Measurements from ENCODE around the gene AJUBA. TPM values are rescaled to one million over a fixed set of nuclear protein-coding genes. Genes with fewer than 3 reads are reported as not detected.

The AJUBA gene
- 29.2 to 36.9 TPM (median 32.6 TPM) in 5 replicates for total RNA-seq (2022; extraction: Qiagen RNA extraction; ENCODE audit: low read depth)

GRCh38 chr14:22982477-22983245, at the start of gene AJUBA:
Gene AJUBA (minus strand): TSS chr14:22982551. CDS start chr14:22982266, 285 bp downstream.

GRCh38 chr14:23009939-23010726, 27.8 kb upstream of the AJUBA start, which contains the start of gene C14orf93:
Gene C14orf93 (minus strand): TSS chr14:23010143. CDS start chr14:22999023, 11,120 bp downstream.

GRCh38 chr14:22929104-22929960, 53.0 kb downstream of the AJUBA start, which contains the start of gene PRMT5:
Gene PRMT5 (minus strand): TSS chr14:22929376. CDS start chr14:22929361, 15 bp downstream.

Other genes with a start within 250 kb of the AJUBA start
- 143 to 168 TPM (median 161 TPM) in 5 replicates for gene OXA1L, start 215.9 kb downstream of the AJUBA start, total RNA-seq (2022; extraction: Qiagen RNA extraction; ENCODE audit: low read depth)
- gene SLC7A7, start 167.1 kb downstream of the AJUBA start, total RNA-seq (2022; extraction: Qiagen RNA extraction; ENCODE audit: low read depth): 18.5 to 20.1 TPM (median 18.8 TPM) in 5 replicates
- gene MRPL52, start 152.7 kb downstream of the AJUBA start, total RNA-seq (2022; extraction: Qiagen RNA extraction; ENCODE audit: low read depth): 141 to 243 TPM (median 196 TPM) in 5 replicates
- 0.45 to 0.86 TPM (median 0.57 TPM) in 5 replicates for gene MMP14, start 146.0 kb downstream of the AJUBA start, total RNA-seq (2022; extraction: Qiagen RNA extraction; ENCODE audit: low read depth)
- 64.7 to 80.7 TPM (median 78.3 TPM) in 5 replicates for gene LRP10, start 110.8 kb downstream of the AJUBA start, total RNA-seq (2022; extraction: Qiagen RNA extraction; ENCODE audit: low read depth)
- 0.28 to 0.62 TPM (median 0.40 TPM) in 5 replicates for gene REM2, start 99.3 kb downstream of the AJUBA start, total RNA-seq (2022; extraction: Qiagen RNA extraction; ENCODE audit: low read depth)
- gene RBM23, start 63.4 kb downstream of the AJUBA start, total RNA-seq (2022; extraction: Qiagen RNA extraction; ENCODE audit: low read depth): 53.5 to 62.2 TPM (median 57.6 TPM) in 5 replicates
- gene PRMT5, start 53.2 kb downstream of the AJUBA start, total RNA-seq (2022; extraction: Qiagen RNA extraction; ENCODE audit: low read depth): 102 to 112 TPM (median 109 TPM) in 5 replicates
- 35.8 to 39.0 TPM (median 37.2 TPM) in 5 replicates for gene HAUS4, start 25.5 kb downstream of the AJUBA start, total RNA-seq (2022; extraction: Qiagen RNA extraction; ENCODE audit: low read depth)
- gene C14orf93, start 27.6 kb upstream of the AJUBA start, total RNA-seq (2022; extraction: Qiagen RNA extraction; ENCODE audit: low read depth): 2.3 to 3.7 TPM (median 3.5 TPM) in 5 replicates
- 298 to 333 TPM (median 316 TPM) in 5 replicates for gene PSMB5, start 52.3 kb upstream of the AJUBA start, total RNA-seq (2022; extraction: Qiagen RNA extraction; ENCODE audit: low read depth)
- gene PSMB11, start 59.7 kb upstream of the AJUBA start, total RNA-seq (2022; extraction: Qiagen RNA extraction; ENCODE audit: low read depth): not detected in 5 replicates
- 3.0 to 4.5 TPM (median 4.3 TPM) in 5 replicates for gene CDH24, start 75.0 kb upstream of the AJUBA start, total RNA-seq (2022; extraction: Qiagen RNA extraction; ENCODE audit: low read depth)
- gene ACIN1, start 112.6 kb upstream of the AJUBA start, total RNA-seq (2022; extraction: Qiagen RNA extraction; ENCODE audit: low read depth): 90.7 to 99.8 TPM (median 94.7 TPM) in 5 replicates
- gene C14orf119, start 113.0 kb upstream of the AJUBA start, total RNA-seq (2022; extraction: Qiagen RNA extraction; ENCODE audit: low read depth): 82.2 to 117 TPM (median 99.3 TPM) in 5 replicates
- gene CIROP, start 122.4 kb upstream of the AJUBA start, total RNA-seq (2022; extraction: Qiagen RNA extraction; ENCODE audit: low read depth): not detected in 5 replicates
- gene CEBPE, start 136.7 kb upstream of the AJUBA start, total RNA-seq (2022; extraction: Qiagen RNA extraction; ENCODE audit: low read depth): not detected in 5 replicates
- gene SLC7A8, start 201.1 kb upstream of the AJUBA start, total RNA-seq (2022; extraction: Qiagen RNA extraction; ENCODE audit: low read depth): 0.82 to 2.4 TPM (median 1.2 TPM) in 5 replicates

All from A549 treated with GW870086 at 1 μM for 4 hours (cell line).